Measurements from ENCODE around the gene CRISP1. TPM values are rescaled to one million over a fixed set of nuclear protein-coding genes. Genes with fewer than 3 reads are reported as not detected.

The CRISP1 gene
- total and polyA plus RNA-seq, 9 of the 15 experiments (the other 6 are each of a cell fraction or from before 2014, with no cell fraction given) = not detected

GRCh38 chr6:49912196-49912595, 45.9 kb upstream of the CRISP1 start (continued):
- TF ChIP-seq KAT8 (IDR thresholded peaks at IDR 0.05; ENCODE audit: low read depth) (no peak), ZNF408 (CRISPR knock-in tag; IDR thresholded peaks at IDR 0.05; ENCODE audit: low read depth) (no peak)

GRCh38 chr6:49911252-49911651, 44.9 kb upstream of the CRISP1 start:
- in situ Hi-C loops (cut with MboI) = no loop called here
- Histone ChIP-seq H4K20me1 (replicated peaks; ENCODE audit: control insufficient read depth, insufficient read depth, low read length) (no peaks in the 10 kb centered on the region), H3K36me3 (ENCODE audit: control insufficient read depth, insufficient read depth, low read length) (no peaks in the 10 kb centered on the region), H3K4me1 (replicated peaks in 1 of 2; ENCODE audit: control insufficient read depth in 2 of 2, insufficient read depth in 2 of 2, low read length in 2 of 2) (no peaks in the 10 kb centered on the region), H2AFZ (ENCODE audit: low read depth, low read length) (peak overlapping the region; percentile 20; the same call in 1 of the 2 replicates), H3K9me1 (ENCODE audit: control insufficient read depth, insufficient read depth, low read length) (no peaks in the 10 kb centered on the region), H3K9ac (ENCODE audit: insufficient read depth in 1 of 2, low read depth in 2 of 2, low read length in 2 of 2) (no peak overlapping the region), H3K27me3 (ENCODE audit: control insufficient read depth in 2 of 2, insufficient read depth in 2 of 2, low read length in 2 of 2) (no peaks in the 10 kb centered on the region), H3K79me2 (ENCODE audit: control insufficient read depth, insufficient read depth, low read length) (no peaks in the 10 kb centered on the region), H3K4me3 (no peak overlapping the region), H3K27ac (ENCODE audit: extremely low read depth, low read depth, low read length) (no peak overlapping the region), H3K4me2 (ENCODE audit: insufficient read depth, low read length) (no peak overlapping the region), H3K9me3 (replicated peaks; ENCODE audit: control insufficient read depth, insufficient read depth, low read depth, low read length) (no peaks in the 10 kb centered on the region)
- ChIA-PET CTCF (ENCODE audit: low intra/inter-chr PET ratio) (no interaction called here), POLR2A (no interaction called here)
- intact Hi-C loops (cut with micrococcal nuclease) = no loop called here
- FAIRE-seq = no peak
- BruUV-seq (replicated peaks) = no TSS peak
- peak; percentile 32; the same call in 2 of the 3 replicates for ATAC-seq
- WGBS (ENCODE audit: insufficient coverage, low coverage, missing lambda C conversion rate) = 31% methylated on average over 2 of the region's 2 CpGs
- no peak for DNase-seq (ENCODE audit: extremely low read depth in 1 of 4, low spot score in 3 of 4)
- TF ChIP-seq, protein P1, sequence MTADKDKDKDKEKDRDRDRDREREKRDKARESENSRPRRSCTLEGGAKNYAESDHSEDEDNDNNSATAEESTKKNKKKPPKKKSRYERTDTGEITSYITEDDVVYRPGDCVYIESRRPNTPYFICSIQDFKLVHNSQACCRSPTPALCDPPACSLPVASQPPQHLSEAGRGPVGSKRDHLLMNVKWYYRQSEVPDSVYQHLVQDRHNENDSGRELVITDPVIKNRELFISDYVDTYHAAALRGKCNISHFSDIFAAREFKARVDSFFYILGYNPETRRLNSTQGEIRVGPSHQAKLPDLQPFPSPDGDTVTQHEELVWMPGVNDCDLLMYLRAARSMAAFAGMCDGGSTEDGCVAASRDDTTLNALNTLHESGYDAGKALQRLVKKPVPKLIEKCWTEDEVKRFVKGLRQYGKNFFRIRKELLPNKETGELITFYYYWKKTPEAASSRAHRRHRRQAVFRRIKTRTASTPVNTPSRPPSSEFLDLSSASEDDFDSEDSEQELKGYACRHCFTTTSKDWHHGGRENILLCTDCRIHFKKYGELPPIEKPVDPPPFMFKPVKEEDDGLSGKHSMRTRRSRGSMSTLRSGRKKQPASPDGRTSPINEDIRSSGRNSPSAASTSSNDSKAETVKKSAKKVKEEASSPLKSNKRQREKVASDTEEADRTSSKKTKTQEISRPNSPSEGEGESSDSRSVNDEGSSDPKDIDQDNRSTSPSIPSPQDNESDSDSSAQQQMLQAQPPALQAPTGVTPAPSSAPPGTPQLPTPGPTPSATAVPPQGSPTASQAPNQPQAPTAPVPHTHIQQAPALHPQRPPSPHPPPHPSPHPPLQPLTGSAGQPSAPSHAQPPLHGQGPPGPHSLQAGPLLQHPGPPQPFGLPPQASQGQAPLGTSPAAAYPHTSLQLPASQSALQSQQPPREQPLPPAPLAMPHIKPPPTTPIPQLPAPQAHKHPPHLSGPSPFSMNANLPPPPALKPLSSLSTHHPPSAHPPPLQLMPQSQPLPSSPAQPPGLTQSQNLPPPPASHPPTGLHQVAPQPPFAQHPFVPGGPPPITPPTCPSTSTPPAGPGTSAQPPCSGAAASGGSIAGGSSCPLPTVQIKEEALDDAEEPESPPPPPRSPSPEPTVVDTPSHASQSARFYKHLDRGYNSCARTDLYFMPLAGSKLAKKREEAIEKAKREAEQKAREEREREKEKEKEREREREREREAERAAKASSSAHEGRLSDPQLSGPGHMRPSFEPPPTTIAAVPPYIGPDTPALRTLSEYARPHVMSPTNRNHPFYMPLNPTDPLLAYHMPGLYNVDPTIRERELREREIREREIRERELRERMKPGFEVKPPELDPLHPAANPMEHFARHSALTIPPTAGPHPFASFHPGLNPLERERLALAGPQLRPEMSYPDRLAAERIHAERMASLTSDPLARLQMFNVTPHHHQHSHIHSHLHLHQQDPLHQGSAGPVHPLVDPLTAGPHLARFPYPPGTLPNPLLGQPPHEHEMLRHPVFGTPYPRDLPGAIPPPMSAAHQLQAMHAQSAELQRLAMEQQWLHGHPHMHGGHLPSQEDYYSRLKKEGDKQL (CRISPR knock-in tag; IDR thresholded peaks at IDR 0.05; ENCODE audit: borderline replicate concordance) = no peak
- TF ChIP-seq IRF9 (tag; IDR thresholded peaks at IDR 0.05) (no peak), ZNF197 (CRISPR knock-in tag; IDR thresholded peaks at IDR 0.05; ENCODE audit: low read depth) (no peak), GTF2E2 (tag; IDR thresholded peaks at IDR 0.05) (no peak), ZNF24 (IDR thresholded peaks at IDR 0.05) (no peak), ARID2 (IDR thresholded peaks at IDR 0.05) (no peak), ETV5 (CRISPR knock-in tag; IDR thresholded peaks at IDR 0.05; ENCODE audit: low read depth) (no peak), FOXJ2 (tag; IDR thresholded peaks at IDR 0.05) (no peak), NCOA1 (IDR thresholded peaks at IDR 0.05; ENCODE audit: low read depth) (no peak), ZNF655 (CRISPR knock-in tag; IDR thresholded peaks at IDR 0.05) (no peak)

Measured in K562 (cell line).